Raji (cell line): Measurements from ENCODE around the gene RPP25.

Experiments used
- POLR2A ChIP-seq: IDR thresholded peaks from 2 replicates; pipeline ENCODE4 v1.6.1; 2011; ENCODE audit warnings: low read depth, low read length, control low read depth; ENCODE audit not compliant: insufficient read depth

The RPP25 gene

GRCh38 chr15:74978077-74978476, 21.5 kb upstream of the RPP25 start:
- TF ChIP-seq POLR2A = no peak

- TF ChIP-seq POLR2A = no peak
These were observed 21.0 kb upstream of the RPP25 start for GRCh38 chr15:74977599-74977998.

- TF ChIP-seq POLR2A = no peak
These were observed 19.6 kb upstream of the RPP25 start for GRCh38 chr15:74976159-74976558.

GRCh38 chr15:74967670-74968069, 11.1 kb upstream of the RPP25 start:
- TF ChIP-seq POLR2A = no peak

GRCh38 chr15:74964794-74965193, 8.2 kb upstream of the RPP25 start:
- no peak for TF ChIP-seq POLR2A

DNA sequence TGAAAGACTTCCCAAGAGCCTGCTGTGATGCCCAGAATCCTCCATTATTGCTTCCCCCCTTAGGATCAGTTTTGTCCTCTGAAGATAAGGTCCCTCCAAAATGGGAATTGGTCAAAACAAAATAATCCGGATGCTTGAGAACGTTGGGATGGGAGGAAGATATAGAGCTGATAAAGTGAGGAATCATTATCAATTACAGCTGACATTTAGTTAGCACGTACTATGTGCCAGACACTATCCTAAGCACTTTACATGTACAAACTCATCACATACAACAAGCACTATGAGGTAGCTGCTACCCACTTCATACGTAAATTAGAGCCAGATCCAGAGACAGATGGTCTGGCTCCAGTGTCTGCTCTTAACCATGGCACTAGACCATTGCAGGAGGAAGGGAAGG, 6.6 kb upstream of the RPP25 start:
- TF ChIP-seq POLR2A = no peak

DNA sequence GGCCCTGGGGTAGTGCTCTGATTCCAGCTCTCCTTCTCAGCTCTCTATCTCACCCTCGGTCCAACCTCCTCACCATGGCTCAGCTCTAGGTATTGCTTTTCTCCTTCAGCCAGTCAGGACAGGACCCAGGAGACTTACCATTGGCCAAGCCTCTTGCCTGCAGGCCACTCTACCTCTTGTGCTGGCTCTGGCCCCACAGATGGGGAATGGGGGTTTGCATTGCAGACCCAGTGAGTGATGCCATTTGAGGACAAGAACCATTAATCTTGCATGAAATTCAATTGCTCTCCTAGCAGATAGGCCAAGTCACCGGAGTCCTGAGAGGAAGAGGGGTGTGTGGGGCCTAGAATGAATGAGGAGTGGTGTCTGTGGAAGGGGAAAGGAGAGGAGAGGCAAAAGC, 6.1 kb upstream of the RPP25 start:
- no peak for TF ChIP-seq POLR2A

DNA sequence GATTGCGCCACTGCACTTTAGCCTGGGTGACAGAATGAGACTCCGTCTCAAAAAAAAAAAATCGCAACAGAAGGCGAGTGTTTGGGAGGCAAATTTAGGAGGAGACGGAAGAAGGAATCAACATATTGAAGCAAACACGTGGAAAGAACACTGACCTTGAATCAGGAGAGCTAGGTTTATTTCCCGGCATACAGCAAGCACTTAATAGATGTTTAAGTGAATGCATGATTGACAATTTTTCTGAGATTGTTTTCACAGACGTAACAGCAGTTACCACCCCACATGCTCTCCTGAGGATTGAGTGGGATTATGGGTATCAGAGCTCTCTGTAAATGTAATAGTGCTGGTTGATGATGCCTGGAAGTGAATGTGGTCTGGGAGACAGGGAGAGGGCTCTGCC, 5.6 kb upstream of the RPP25 start:
- TF ChIP-seq POLR2A = no peak

- no peak for TF ChIP-seq POLR2A
These were observed 5.0 kb upstream of the RPP25 start for GRCh38 chr15:74961616-74962015.

DNA sequence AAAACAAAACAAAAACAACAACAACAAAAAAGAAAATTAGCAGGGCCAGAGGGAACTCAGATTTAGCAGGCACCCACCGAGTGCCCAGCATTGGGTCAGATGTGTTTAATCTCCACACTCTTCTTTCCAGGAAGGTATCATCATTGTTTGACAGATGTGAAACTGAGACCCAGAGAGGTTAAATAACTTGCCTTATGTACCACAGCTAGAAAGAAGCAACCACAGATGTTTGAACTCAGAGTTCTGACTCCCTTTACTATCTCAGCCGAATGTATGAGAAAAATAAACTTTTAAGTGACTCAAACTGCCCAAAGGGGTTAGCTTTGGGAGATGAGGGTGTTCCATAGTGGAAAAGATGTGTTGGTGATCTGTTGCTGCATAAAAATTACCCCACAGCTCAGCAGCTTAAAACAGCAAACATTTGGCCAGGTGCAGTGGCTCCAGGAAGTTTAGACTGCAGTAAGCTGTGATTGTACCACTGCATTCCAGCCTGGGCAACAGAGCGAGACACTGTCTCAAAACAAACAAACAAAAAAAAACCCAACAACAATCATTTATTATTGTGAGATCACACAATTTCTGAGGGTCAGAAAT, 4.5 kb upstream of the RPP25 start:
- no peak for TF ChIP-seq POLR2A

DNA sequence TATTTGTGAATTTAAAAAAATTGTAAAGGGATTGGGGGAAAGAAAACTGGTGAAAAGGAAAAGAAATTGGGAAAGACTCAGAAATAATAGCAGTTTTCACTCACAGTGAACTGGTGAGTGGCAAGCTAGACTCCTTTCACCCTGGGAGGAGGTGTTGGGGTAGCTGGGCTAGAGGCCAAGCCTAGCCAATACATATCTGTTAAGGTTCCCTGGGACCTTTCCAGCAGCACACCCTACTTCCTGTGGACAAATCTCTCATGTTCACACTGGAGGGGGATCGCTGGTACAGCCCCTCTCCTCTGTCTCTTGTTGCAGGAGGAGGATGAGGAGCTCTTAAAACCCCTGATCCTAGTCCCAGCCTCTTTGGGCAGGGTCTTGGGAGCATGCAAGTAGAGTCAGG, 3.7 kb upstream of the RPP25 start:
- TF ChIP-seq POLR2A = no peak

GRCh38 chr15:74959586-74959939, 3.0 kb upstream of the RPP25 start:
- no peak for TF ChIP-seq POLR2A

GRCh38 chr15:74958908-74959585, 2.5 kb upstream of the RPP25 start:
- TF ChIP-seq POLR2A = no peak

GRCh38 chr15:74958320-74958907, 1.8 kb upstream of the RPP25 start:
- no peak for TF ChIP-seq POLR2A

- no peak for TF ChIP-seq POLR2A
These were observed 984 bp upstream of the RPP25 start for GRCh38 chr15:74957476-74958035.

GRCh38 chr15:74955796-74956647, 550 bp downstream of the RPP25 start:
- no peak for TF ChIP-seq POLR2A

DNA sequence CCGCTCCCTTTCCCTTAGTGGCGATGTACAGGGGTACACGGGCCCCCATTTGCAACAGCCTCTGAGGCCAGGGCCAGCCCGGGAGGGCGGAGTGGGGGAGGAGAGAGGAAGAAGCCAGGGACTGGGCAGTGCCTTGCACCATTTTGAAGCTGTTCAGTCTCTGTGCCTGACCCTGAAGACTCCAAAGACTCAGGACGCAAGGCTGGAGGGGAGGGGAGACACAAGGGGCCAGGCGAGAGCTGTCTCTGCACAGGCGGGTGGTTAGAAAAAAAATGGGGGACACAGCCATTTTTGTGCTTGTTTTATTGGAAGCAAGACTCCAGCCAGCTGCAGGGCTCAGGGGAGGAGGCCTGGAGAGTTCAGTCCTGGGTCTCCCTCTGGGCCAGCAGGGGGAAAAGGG, 1.6 kb downstream of the RPP25 start:
- TF ChIP-seq POLR2A = no peak
